CD4-positive, alpha-beta T cell treated with Interleukin-2 at 100 ng/mL for 4 hours (primary cell): ENCODE measurements around the gene MON2.
A peak's percentile ranks its signal among the peaks of the same experiment; 100 is the strongest.
"Not testable (repeated sequence)": the region's sequence is repeated elsewhere in the genome, so short reads cannot be mapped to it uniquely, and the experiment has no call there.

Experiments
- DNase-seq: peaks from one replicate; pipeline ENCODE4 v3.0.0-alpha.2; 2020; ENCODE audit warnings: low spot score

MON2 gene

GRCh38 chr12:62543741-62544140 is 77.1 kb downstream of the MON2 start:
- DNase-seq, result no peak

GRCh38 chr12:62552906-62553556 is 86.4 kb downstream of the MON2 start:
- DNase-seq, result no peak

- not testable (repeated sequence) for DNase-seq
Observed at GRCh38 chr12:62559366-62559765, 92.7 kb downstream of the MON2 start.

GRCh38 chr12:62562846-62563245 is 96.2 kb downstream of the MON2 start:
- DNase-seq, result no peak

- no peak for DNase-seq
Observed at GRCh38 chr12:62575036-62575435, 108.4 kb downstream of the MON2 start.

GRCh38 chr12:62576503-62576902 is 109.9 kb downstream of the MON2 start:
- no peak for DNase-seq

- DNase-seq, result no peak
Observed at GRCh38 chr12:62578726-62579125, 112.1 kb downstream of the MON2 start.

- peak; percentile 53 for DNase-seq
Observed at GRCh38 chr12:62581288-62582064, 114.8 kb downstream of the MON2 start.

- no peak for DNase-seq
Observed at GRCh38 chr12:62582065-62582366, 115.4 kb downstream of the MON2 start.

- no peak for DNase-seq
Observed at GRCh38 chr12:62584619-62585018, 118.0 kb downstream of the MON2 start.

GRCh38 chr12:62586850-62587249 is 120.2 kb downstream of the MON2 start:
- no peak for DNase-seq

- DNase-seq, result no peak
Observed at GRCh38 chr12:62588916-62589315, 122.3 kb downstream of the MON2 start.

GRCh38 chr12:62597253-62597652 is 130.6 kb downstream of the MON2 start:
- no peak for DNase-seq

- DNase-seq, result no peak
Observed at GRCh38 chr12:62598846-62599245, 132.2 kb downstream of the MON2 start.

- DNase-seq, result no peak
Observed at GRCh38 chr12:62599854-62600437, 133.3 kb downstream of the MON2 start.

- DNase-seq, result no peak
Observed at GRCh38 chr12:62601765-62602164, 135.1 kb downstream of the MON2 start.

GRCh38 chr12:62602255-62603060 is 135.8 kb downstream of the MON2 start:
- DNase-seq, result peak; percentile 88

- peak; percentile 81 for DNase-seq
Observed at GRCh38 chr12:62603061-62603810, 136.6 kb downstream of the MON2 start.

- no peak for DNase-seq
Observed at GRCh38 chr12:62603811-62604098, 137.1 kb downstream of the MON2 start.

GRCh38 chr12:62604373-62604772 is 137.7 kb downstream of the MON2 start:
- DNase-seq, result peak; percentile 12

GRCh38 chr12:62604871-62605270 is 138.2 kb downstream of the MON2 start:
- peak; percentile 56 for DNase-seq

GRCh38 chr12:62605981-62606380 is 139.4 kb downstream of the MON2 start:
- DNase-seq, result no peak
